Activated CD4-positive, alpha-beta T cell treated with anti-CD3 and anti-CD28 coated beads, Interleukin-2, amount 50 U/mL, for 1 hour (primary cell): ENCODE data around the gene RANBP1.

ENCODE experiments used
- DNase-seq: peaks from one replicate; pipeline ENCODE4 v3.0.0-alpha.2; 2020

RANBP1 gene

GRCh38 chr22:20176421-20177085 lies 60.6 kb downstream of the RANBP1 start:
- DNase-seq: no peak
